ENCODE measurements around the gene PRCC. TPM values are rescaled to one million over a fixed set of nuclear protein-coding genes. Genes with fewer than 3 reads are reported as not detected.

PRCC gene
- polyA plus RNA-seq, 1 donor (not counting 4 experiments of a cell fraction or from before 2014, with no cell fraction given) = 40.4 TPM

- Histone ChIP-seq H3K4me2 (ENCODE audit: control insufficient read depth, extremely low read depth, insufficient read depth, low read depth, low read length) (peak overlapping the region; percentile 37), H3K9me3 (ENCODE audit: control insufficient read depth, low read depth, low read length) (no peaks in the 10 kb centered on the region), H3K36me3 (ENCODE audit: control insufficient read depth in 2 of 2, extremely low read depth in 1 of 2, insufficient read depth in 2 of 2, low read length in 2 of 2) (no peaks in the 10 kb centered on the region), H3K4me1 (ENCODE audit: control insufficient read depth, extremely low read depth, insufficient read depth, low read length) (peaks cover 2% of the 10 kb centered on the region), H3K4me3 (ENCODE audit: control insufficient read depth in 2 of 3, extremely low read depth in 1 of 3, insufficient read depth in 2 of 3, low read depth in 1 of 3, low read length in 3 of 3) (no peak overlapping the region), H3K9ac (ENCODE audit: control insufficient read depth, extremely low read depth, insufficient read depth, low read length) (no peak overlapping the region), H3K27ac (ENCODE audit: control insufficient read depth, insufficient read depth, low read length) (no peak overlapping the region), H3K27me3 (ENCODE audit: control insufficient read depth, extremely low read depth, insufficient read depth, low read length) (peaks cover 71% of the 10 kb centered on the region), H3K79me2 (ENCODE audit: control insufficient read depth, insufficient read depth, low read length) (no peaks in the 10 kb centered on the region), H3K9me1 (ENCODE audit: control insufficient read depth, extremely low read depth, insufficient read depth, low read length) (no peaks in the 10 kb centered on the region), H4K20me1 (ENCODE audit: control insufficient read depth, extremely low read depth, insufficient read depth, low read length) (peaks cover 2% of the 10 kb centered on the region), H2AFZ (ENCODE audit: control insufficient read depth, low read length) (no peak overlapping the region)
- peak in 1 of 3 experiments; percentile 15 for TF ChIP-seq CTCF (optimal IDR thresholded peaks at IDR 0.05 in 1 of 3, IDR thresholded peaks at IDR 0.05 in 1 of 3, conservative IDR thresholded peaks at IDR 0.05 in 1 of 3; ENCODE audit: extremely low read depth in 1 of 3, insufficient read depth in 2 of 3, low read length in 3 of 3)
- TF ChIP-seq EZH2 (IDR thresholded peaks at IDR 0.05; ENCODE audit: low read length) = peak; percentile 19
- DNase-seq (ENCODE audit: low read depth, low spot score) (no peak), FAIRE-seq (no peak)
- dilution Hi-C loops (cut with MboI; ENCODE audit: extremely low pct_ligation_motif_present, low sequenced_read_pairs) = no loop called here
Observed at GRCh38 chr1:156845055-156845952, 78.0 kb downstream of the PRCC start.

- Histone ChIP-seq H3K27ac (ENCODE audit: control insufficient read depth, insufficient read depth, low read length) (no peak overlapping the region), H3K4me3 (ENCODE audit: control insufficient read depth in 2 of 3, extremely low read depth in 1 of 3, insufficient read depth in 2 of 3, low read depth in 1 of 3, low read length in 3 of 3) (no peak overlapping the region), H3K9me3 (ENCODE audit: control insufficient read depth, low read depth, low read length) (no peaks in the 10 kb centered on the region), H3K27me3 (ENCODE audit: control insufficient read depth, extremely low read depth, insufficient read depth, low read length) (peaks cover 68% of the 10 kb centered on the region), H3K9ac (ENCODE audit: control insufficient read depth, extremely low read depth, insufficient read depth, low read length) (no peak overlapping the region), H3K4me2 (ENCODE audit: control insufficient read depth, extremely low read depth, insufficient read depth, low read depth, low read length) (no peak overlapping the region), H3K9me1 (ENCODE audit: control insufficient read depth, extremely low read depth, insufficient read depth, low read length) (no peaks in the 10 kb centered on the region), H2AFZ (ENCODE audit: control insufficient read depth, low read length) (no peak overlapping the region), H3K4me1 (ENCODE audit: control insufficient read depth, extremely low read depth, insufficient read depth, low read length) (peaks cover 2% of the 10 kb centered on the region), H3K79me2 (ENCODE audit: control insufficient read depth, insufficient read depth, low read length) (no peaks in the 10 kb centered on the region), H4K20me1 (ENCODE audit: control insufficient read depth, extremely low read depth, insufficient read depth, low read length) (peaks cover 2% of the 10 kb centered on the region), H3K36me3 (ENCODE audit: control insufficient read depth in 2 of 2, extremely low read depth in 1 of 2, insufficient read depth in 2 of 2, low read length in 2 of 2) (no peaks in the 10 kb centered on the region)
- TF ChIP-seq CTCF (optimal IDR thresholded peaks at IDR 0.05 in 1 of 3, IDR thresholded peaks at IDR 0.05 in 1 of 3, conservative IDR thresholded peaks at IDR 0.05 in 1 of 3; ENCODE audit: extremely low read depth in 1 of 3, insufficient read depth in 2 of 3, low read length in 3 of 3) (no peak), EZH2 (IDR thresholded peaks at IDR 0.05; ENCODE audit: low read length) (peak; percentile 54)
- DNase-seq (ENCODE audit: low read depth, low spot score) (no peak), FAIRE-seq (no peak)
- dilution Hi-C loops (cut with MboI; ENCODE audit: extremely low pct_ligation_motif_present, low sequenced_read_pairs) = no loop called here
Observed at GRCh38 chr1:156845953-156846545, 78.7 kb downstream of the PRCC start.

All from keratinocyte (primary cell).